Brain pericyte (primary cell): ENCODE results near the gene PIGT.

ENCODE experiments used
- DNase-seq: peaks from one replicate; pipeline ENCODE4 v3.0.0-alpha.2; 2012; ENCODE audit warnings: low read depth, low spot score

PIGT gene

DNA sequence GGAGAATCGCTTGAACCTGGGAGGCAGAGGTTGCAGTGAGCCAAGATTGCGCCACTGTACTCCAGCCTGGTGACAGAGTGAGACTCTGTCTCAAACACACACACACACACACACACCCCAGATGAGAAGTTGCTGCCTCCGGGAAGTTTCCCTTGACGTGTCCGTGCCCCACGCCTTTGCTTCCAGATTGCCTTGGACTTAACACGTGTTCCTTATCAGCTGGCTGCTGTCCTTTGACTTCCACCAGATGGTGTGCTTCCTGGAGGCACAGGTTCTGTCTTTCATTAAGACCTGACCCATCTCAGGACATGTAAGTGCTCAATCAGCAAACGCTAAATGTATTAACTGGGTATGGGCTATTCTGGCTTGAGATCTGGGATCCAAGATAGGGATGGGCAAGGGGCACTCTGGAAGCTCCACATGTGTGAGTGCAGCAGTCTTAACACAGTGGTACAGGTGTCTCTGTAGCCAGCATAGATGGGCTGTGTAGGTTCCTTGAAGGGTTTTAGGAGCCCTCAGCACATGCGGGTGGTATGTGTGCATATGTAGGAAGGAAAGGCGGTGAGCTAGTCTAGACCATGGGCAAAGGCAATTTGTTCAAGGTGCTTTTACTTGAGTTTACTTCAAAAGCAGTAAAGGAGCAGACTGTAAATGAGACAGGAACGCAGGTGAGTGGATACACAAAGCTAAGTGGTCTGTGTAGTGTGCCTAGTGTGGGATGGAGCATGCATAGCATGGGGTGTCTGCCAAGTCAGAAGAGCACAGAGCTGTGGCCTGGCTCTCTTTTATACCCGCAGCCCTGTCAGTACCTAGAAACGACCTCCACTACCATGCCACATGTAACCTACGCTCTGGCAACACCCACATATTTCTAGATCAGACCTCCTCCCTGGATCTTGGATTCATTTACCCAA lies 11.6 kb downstream of the PIGT start:
- DNase-seq, result no peak

DNA sequence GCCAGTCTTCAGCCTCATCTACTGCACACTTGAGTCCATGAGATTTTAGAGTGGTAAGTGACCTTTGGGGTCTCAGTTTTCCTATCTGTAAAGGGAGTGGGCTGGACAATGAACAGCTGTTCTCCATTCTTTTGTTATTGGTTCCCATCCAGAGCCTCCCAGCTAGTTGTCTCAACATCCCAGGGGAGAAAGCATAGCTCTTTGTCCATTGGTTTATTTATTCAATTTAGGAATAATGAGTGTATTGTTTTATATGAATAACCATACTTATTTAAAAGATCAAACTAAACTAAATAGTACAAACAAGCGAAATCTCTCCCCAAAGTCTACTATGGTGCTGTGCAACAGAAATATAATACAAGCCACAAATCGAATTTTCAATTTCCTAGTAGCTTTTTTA lies 13.7 kb downstream of the PIGT start:
- DNase-seq, result no peak

DNA sequence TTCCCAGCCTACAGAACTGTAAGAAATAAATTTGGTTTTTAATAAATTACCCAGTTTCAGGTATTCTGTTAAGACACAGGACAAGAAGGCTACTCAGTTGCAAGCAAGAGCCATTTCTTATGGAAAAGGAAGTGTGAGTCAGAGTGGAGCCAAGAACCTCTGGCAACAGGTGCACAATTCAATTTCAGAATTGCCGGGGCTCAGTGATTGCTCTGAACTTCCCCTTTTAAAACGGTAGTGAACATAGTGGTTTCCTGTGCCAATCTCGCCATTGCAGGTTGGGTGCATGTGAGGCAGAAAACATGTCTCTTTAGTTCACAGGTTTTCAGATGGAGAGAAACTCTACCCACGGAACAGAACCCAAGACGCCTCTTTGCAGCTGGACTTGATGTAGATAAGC lies 16.4 kb downstream of the PIGT start:
- no peak for DNase-seq

DNA sequence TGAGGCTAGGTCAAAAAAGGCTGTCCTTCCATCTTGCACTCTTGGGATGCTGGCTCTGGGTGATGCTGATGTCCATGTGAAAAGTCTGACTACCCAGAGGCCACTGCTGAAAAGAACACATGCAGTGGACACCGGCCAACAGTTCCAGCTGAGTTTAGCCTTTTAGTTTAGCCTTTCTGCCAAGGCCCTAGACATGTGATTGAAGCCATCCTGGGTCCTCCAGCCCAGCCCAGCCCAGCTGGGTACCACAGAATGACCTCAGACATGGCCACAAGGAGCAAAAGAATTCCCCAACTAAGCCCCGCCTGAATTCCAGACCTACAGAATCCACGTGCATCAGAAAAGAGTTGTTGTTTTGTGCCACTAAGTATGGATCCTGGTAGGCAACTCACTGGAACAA lies 17.4 kb downstream of the PIGT start:
- peak; percentile 25 for DNase-seq

DNA sequence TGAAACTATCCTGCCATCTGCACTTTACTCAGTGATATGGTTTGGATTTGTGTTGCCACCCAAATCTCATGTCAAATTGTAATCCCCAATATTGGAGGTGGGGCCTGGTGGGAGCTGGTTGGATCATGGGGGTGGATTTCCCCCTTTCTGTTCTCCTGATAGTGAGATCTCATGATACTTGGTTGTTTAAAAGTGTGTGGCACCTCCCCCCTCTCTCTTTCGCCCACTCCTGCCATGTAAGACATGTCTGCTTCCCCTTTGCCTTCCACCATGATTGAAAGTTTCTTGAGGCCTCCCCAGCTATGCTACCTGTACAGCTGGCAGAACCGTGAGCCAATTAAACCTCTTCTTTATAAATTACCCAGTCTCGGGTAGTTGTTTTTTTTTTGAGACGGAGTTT lies 18.0 kb downstream of the PIGT start:
- no peak for DNase-seq

DNA sequence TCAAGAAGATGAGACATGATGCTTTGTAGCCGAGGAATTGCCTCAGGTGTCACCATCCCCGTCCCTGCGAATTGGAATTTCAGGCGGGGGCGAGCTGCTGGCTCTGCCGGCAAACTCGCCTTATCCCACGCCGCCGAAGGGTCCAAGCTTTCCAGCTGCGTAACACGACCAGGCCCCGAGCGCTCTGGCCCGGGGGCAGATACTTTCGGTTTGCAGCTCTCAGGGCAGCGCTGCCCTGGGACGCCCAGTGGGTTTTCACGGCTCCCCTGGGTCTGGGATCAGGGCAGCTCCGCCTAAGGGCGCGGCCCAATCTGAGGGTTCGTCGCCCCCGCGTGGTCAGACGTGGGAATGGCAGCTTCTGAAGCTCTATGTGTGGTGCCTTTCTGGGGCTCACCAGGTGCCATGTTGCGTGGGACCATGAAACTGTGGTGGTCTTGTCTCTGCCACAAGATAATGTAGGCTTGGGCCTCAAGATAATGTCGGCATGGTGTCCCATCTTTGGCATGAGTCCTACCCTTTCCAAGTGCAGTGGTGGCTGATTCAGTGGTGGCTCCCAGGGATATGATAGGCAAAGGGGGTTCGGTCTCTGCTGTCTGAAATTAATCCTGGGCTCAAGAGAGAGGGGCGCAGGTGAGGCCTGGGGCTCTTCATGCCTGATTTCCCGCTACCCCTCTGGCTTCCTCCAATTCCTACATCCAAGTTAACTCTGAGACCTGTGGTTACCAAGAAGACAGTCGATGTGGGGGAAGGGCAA lies 21.0 kb downstream of the PIGT start:
- peak; percentile 34 for DNase-seq

DNA sequence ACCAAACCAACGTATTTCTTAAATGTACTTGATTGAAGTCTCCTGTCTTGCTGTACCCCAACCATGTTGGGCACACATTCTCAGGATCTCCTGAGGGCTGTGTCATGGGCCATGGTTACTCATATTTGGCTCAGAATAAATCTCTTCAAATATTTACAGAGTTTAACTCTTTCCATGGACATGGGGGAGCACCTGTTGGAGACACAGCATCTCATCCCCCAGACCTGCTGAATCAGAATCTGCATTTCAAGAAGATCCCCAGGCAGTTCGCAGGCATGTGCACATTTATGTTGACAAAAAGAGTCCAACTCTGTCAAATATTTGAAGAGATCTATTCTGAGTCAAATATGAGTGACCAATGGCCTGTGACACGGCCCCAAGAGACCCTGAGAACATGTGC lies 24.5 kb downstream of the PIGT start:
- no peak for DNase-seq

DNA sequence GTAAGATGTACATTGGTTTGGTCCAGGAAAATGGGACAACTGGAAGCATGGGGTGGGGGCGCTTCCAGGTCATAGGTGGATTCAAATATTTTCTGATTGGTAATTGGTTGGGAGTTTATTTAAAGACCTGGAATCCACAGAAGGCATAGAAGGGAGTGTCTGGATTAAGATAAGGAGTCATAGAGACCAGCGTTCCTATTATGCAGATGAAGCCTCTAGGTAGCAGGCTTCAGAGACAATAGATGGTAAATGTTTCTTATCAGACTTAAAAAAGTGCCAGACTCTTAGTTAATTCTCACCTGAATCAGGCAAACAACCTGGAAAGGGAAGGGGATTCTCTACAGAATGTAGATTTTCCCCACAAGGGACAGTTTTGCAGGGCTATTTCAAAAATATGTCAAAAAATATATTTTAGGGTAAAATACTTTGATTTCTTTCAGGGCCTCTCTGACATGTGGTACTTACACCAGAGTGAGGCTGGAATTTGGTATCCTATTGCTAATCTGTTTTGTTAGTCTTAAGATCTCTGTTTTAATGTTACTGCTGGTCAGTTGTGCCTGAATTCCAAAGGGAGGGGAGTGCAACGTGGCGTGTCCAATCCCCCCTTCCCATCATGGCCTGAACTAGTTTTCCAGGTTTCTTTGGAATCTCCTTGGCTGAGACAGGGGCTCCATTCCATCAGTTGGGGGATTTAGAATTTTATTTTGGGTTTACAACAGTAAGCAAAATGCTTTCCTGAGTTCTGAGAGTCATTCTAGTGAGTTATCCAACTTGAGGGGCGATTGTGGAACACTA lies 25.1 kb downstream of the PIGT start:
- no peak for DNase-seq

DNA sequence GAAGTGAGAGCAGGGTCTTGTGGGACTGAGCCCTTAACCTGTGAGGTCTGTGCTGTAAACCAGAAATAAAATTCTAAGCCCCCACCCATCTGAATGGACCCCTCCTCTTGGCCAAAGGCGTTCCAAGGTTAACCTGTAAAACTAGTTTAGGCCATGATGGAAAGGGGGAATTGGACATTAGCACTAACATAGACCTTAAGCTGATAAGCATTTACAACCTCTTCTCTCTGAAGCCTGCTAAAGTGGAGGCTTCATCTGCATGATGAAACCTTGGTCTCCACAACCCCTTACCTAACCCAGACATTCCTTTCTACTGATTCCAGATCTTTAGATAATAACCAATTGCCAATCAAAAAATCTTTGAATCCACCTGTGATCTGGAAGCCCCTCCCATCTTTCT lies 25.8 kb downstream of the PIGT start:
- DNase-seq, result no peak

DNA sequence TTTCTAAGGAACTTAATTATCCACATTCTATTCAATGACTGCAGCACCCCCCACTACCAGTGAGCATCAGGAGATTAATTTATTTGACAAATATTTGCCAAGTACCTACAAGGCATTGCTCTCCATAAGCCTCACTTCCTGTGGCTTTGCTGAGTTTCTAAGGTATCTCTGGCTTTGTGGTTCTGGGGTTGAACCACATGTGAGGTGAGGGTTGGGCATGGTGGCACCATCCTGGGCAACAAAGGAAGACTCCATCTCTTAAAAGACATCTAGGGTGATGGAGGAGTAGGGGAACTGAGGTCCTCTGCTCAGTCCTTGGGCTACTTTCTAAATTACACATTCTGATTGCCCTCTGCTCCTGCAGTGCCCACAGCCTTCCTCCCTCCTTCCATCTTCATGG lies 28.1 kb downstream of the PIGT start:
- DNase-seq, result no peak

DNA sequence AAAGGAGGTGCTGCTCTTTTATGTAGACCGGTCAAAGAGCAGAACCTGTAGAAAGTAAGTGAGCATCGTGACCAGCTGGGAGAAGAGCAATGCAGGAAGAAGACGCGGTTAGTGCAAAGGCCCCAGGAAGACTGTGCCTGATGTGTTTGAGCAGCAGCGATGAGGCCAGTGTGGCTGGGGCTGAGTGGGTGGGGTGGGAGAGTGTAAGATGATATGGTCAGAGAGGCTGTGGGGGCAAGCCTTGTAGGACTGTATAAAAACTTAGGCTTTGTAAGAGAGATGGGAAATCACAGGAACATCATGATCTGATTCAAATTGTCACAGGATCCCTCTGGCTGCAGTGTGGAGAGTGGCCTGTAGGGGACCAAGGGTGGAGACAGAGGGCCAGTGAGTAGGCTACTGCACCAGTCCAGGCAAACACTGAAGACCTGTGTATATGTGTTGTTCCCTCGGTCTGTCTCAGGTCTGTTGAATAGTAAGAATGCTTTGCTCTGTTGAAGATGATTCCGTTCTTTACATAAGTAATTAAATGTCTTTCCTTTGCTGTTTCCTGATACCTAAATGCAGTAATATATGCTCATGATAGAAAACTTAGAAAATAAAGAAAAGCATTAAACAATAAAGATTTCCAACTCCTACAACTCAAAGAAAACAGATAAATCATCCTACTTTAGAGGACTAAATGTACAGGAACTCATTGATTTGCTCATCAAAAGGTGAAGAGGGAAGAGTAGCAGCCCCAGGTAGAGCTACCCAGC lies 30.0 kb downstream of the PIGT start:
- DNase-seq, result no peak

DNA sequence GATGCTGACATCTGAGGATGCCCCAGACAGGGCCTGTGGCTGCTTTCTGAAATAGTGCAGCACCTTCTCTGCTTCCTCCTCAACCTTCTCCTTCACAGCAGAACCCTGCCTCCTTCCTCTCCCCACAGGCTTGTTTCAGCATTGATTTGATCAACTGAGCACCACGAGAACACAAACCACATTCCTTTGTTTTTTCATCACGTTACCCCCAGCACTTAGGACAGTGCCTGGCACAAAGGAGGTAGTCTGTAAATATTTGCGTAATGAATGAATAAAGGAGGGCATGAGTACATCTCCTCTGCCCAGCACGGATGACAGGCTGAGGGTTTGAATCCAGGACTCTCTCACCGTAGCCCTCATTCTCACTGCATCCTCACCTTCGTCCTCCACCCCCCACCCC lies 32.3 kb downstream of the PIGT start:
- DNase-seq, result no peak

DNA sequence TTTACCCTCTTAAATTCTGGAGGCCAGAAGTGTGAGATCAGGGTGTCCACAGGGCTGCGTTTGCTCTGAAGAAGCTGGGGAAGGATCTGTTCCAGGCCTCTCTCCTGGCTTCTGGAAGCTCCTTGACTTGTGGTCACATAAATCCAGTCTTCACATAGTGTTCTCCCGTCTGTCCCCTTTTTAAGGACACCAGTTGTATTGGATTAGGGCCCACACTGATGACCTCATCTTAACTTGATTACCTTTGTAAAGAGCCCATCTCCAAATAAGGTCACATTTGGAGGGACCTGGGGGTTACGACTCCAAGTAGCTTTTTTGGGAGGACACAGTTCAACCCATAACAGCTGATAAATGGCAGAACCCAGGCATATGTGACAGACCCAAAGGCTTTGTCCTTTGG lies 33.6 kb downstream of the PIGT start:
- no peak for DNase-seq

DNA sequence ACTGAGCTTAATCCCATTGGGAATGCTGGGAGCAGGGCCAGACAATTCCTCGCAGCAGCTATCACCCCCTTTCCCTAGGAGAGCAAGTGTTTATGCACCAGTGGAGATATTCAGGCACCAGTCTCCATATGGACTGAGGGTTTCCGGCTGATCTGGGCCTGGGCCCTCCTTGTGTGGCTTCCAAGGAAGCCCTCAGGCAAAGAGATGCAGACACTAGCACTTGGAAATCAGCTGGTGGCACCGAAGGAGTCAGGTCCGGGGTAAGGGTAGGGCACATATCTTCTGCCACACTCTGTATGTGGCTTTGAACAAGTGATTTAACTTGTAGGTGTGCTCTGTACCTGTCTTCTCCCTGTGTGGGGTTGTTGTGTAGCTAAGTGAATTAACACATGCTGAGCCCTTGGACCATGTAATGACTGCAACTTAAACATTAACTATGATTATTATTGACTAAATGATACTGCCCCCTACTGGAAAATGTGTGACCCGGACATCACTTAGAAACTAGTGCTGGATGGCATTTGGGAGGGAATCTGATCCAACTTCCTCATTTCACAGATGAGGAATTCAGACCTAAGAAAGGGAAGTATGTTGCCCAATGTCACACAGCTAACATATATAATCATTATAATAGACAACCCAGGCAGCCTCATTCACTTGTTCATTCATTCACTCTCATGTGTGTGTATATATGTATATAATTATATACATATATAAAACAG lies 34.3 kb downstream of the PIGT start:
- DNase-seq, result no peak

DNA sequence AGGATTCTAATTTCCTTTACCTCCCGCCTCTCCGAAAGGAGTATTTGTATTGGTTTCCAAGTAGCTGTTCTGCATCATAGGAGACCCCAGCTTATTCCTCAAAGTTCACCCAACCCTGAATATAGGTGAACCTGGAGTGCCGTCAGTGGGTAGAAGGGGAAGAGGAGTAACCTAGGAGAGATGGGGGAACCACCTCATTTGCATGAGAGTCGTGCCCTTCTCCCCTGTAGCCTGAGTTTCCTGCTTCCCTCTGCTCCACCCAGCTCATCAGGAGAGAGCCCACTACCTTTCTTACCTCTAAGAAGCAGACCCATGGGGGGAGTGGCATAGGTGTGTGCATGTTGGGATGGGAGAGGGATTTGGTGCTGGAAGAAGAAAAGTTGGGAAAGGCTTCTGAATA lies 36.3 kb downstream of the PIGT start:
- DNase-seq, result no peak

DNA sequence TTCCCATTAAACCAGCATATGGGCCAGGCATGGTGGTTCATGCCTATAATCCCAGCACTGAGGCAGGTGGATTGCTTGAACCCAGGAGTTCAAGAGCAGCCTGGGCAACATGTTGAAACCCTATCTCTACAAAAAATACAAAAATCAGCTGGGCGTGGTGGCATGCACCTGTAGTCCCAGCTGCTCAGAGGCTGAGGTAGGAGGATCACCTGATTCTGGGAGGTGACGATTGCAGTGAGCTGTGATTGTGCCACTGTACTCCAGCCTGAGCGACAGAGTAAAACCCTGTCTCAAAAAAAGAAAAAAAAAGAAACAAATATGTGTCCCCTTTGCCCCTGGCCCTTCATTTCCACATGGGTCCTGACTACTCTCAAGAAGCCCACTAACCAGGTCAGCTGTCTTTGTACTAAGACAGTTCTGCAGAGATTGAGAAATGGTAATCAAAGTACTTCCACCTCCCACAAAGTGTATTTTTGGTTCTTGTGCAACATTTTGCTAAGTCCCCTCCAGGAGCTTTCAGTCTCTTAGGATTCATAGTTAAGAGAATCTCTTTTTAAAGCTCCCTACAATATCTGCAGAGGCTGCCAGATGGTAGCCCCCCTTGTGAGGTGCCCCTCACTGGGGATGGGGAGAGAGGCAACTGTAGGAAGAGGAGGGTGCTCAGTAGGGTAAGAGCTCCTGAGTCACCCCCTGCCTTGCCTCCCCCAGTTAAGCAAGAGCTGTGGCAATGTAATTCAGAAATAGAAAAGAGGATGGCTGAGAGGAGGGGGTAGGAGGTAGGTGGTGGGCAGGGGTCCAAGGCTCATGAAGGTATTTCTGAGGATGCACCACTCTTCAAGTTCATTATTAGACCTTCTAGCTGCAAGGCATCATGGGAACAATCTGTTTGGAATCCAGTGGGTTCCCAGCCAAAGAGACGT lies 37.1 kb downstream of the PIGT start:
- DNase-seq, result no peak

DNA sequence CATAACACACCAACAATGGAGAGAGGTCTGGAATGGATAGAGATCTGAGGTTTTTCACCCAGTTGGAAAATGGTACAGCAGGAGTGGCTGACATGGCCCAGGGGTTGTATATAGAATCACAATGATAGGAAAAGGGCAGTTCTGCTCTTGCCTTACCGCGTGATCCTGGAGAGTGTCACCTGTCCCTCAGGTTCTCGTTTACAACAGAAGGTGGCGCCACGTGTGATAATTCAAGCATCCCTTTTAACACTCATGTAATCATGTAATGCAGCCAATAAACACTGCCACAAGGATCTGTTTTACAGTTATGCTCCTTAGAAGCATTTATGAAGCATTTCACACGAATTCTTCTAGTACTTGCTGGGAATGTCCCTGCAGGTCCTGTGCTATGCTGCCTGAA lies 40.7 kb downstream of the PIGT start:
- DNase-seq, result no peak

DNA sequence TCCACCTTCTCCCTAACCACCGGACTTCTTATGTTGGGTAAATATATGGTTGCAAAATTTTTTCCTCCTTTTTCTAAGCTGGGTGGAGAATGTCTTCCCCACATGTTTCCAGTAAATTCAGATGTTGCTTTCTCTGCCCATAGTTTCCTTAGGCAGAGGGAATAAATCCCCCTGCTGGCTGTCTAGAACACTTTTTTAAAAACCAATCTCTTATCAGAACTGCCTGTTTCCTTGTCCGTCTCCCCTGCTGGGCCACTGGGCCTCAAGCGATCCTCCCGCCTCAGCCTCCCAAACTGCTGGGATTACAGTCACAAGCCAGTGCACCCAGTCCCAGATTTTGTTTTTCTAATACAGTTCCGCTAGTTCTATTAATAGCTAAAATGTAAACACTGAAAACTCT lies 43.7 kb downstream of the PIGT start:
- DNase-seq, result no peak

DNA sequence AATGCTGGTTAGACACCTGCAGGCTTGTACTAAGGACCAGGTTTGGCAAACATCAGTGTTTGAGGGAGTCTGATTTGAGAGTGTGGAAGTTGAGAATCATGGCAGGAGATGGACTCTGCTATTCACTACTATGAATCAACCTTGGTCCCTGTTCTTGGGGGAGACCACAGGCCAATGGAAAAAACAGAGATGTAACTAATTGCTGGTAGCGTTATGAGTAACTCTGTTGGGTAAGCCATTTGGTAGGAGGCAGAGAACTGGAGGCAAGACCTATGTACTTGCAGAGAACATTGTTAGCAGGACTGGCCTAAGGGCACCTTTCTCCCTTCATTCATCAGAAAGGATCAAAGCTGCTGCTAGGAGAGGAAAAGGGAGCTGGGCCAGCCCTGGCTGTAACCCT lies 45.3 kb downstream of the PIGT start:
- DNase-seq, result no peak
